HG02610 (cell line): ENCODE measurements around the gene GPC5.
A peak's percentile ranks its signal among the peaks of the same experiment; 100 is the strongest.

Experiments
- ATAC-seq: cut with Tn5 transposase; IDR thresholded peaks from one replicate; pipeline ENCODE4 v1.9.1; 2021; ENCODE audit warnings: mild to moderate bottlenecking, moderate library complexity; ENCODE audit not compliant: unreplicated experiment

The GPC5 gene

GRCh38 chr13:92312823-92313222 lies 914.4 kb downstream of the GPC5 start:
- ATAC-seq = no peak

GRCh38 chr13:92313382-92313781 lies 915.0 kb downstream of the GPC5 start:
- ATAC-seq = no peak

DNA sequence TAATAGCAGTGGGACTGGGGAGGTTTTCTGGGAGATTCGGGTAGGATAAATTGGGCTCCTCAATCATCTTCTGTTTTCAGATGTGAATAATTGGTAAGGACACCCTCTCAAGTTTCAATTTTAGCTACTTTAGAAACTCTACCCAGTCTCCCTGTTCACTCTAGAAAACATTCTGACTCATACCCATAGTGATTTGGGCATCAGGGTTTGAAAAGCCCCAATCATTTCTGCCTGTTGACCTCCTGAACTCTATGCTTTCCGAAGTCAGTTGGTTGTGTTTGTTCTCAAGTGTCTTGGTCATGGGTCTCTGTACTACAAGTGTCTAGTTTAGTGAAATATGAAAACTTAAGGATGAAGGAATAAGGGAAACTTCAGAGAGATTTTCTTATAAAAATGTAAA lies 916.8 kb downstream of the GPC5 start:
- peak; percentile 91 for ATAC-seq

GRCh38 chr13:92316030-92316429 lies 917.6 kb downstream of the GPC5 start:
- ATAC-seq = no peak

DNA sequence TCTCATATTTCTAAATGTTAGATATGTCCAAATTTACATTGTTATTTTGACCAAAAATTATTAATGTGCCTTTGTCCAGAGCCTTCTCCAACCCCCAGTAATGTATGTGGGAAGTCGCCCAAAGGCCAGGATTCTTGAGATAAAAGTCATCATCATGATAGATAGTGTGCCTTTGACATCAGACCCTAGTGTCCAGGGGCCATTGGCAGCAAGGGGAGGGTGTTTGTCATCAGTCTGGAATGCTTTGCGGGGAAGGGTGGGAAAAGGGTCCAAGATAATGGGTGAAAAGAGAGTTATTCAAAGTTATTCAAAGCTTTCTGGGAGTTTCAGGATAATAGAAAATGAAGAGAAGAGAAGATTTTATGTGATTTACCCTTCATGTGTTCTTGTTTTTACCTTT lies 918.6 kb downstream of the GPC5 start:
- ATAC-seq = no peak

DNA sequence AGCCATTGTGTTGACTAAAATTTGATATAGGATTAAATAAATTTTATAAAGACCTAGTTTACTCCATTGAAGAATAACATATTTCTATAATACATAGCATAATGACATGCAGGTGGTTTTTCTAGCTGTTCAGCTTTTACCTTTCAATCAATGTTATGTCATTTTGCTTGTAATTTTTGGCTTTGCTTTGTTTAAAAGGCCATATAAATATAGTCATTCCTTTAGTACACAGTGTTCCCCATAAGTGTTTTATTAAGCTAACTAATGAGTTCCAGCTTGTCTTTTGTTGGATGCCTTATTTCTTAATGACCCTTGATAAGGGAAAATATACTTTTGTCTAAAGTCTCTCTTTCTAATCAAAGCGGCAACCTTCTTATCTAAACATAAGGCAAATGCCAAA lies 921.9 kb downstream of the GPC5 start:
- ATAC-seq = no peak

GRCh38 chr13:92321174-92321573 lies 922.8 kb downstream of the GPC5 start:
- ATAC-seq = no peak

- no peak for ATAC-seq
Observed at GRCh38 chr13:92345627-92346026, 947.2 kb downstream of the GPC5 start.

GRCh38 chr13:92346046-92346445 lies 947.6 kb downstream of the GPC5 start:
- ATAC-seq = no peak

DNA sequence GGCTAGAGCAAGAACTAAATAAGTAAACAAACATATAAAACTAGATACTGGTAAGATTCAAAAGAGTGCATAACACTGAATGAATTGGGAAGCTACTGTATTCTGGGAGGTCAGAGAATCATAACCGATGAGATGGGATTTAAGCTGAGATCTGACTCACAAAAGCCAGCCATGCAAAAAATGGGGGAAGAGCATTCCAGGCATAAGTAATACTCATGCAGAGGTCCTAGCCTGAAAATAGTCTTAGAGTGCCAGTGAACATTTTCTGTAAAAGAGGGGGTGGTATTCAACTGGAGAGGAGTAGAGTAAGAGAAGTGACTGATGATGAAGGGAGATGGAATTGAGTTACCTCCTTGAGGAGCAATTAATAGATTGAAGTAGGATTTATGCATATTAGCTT lies 956.2 kb downstream of the GPC5 start:
- no peak for ATAC-seq

DNA sequence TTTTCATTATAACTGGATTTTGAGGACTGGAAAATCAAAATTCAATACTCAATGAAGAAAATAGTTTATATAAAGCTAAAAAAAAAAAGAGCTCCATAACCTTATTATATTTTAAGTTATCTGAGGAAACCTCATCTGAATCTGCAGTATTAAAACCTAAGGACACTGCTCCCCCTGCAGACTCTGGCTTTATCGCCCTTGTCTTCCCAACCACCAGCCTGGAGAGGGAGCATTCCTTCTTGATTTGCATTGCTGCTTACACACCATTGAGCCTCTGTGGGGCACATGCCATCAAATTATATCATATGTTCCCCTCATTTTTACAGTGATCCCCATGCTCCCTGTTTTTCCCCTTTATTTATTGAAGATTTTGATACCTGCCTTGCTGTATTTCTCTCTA lies 956.8 kb downstream of the GPC5 start:
- no peak for ATAC-seq

DNA sequence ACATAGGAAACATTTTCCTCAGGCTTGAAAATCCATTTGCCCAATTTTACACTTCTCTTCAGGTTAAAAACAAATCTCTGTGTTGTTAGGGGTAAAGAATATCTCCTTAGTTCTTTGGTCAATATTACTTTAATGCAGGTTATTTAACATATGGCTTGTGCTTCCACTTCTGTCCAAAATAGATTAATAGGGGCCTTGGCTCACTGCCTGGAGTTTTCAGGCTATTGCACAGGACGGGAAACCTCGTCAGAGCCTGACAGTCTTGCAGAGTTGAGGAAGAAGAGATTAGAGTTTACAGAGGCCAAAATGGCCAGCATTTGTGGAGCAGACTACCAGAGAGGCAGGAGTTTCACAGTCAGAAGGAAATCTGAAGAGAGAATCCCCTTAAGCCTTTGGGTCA lies 964.3 kb downstream of the GPC5 start:
- no peak for ATAC-seq

- no peak for ATAC-seq
Observed at GRCh38 chr13:92365904-92366303, 967.5 kb downstream of the GPC5 start.

DNA sequence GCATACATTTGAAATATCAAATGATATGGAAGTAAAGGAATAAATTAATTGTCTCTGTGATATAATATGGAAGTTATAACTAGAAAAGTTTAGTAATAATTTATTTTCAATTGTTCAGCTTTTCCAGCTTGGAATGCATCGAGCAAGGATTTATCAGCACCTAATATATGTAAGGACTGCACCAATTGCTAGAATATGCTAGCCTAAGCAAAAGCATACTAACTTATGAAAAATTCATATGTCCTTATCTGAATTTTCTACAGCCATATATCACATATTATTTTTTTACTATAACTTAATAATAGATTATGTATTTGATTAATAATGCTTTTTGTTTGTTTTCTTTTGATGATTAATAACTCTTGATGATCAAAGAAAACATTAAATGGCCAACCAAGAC lies 979.0 kb downstream of the GPC5 start:
- ATAC-seq = no peak

DNA sequence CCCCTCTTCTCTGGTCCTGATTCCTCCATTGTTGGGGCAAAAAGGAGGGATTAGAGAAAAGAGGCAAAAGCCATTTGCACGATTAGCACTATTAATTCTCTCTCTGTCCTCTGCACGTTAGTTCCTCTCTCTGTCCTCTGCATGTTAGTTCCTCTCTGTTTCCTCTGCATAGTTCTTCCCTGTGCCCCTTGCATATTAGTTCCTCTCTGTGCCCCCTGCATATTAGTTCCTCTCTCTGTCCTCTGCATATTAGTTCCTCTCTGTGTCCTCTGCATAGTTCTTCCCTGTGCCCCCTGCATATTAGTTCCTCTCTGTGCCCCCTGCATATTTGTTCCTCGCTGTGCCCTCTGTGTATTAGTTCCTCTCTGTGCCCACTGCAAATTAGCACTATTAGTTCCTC lies 981.0 kb downstream of the GPC5 start:
- no peak for ATAC-seq

GRCh38 chr13:92384410-92384809 lies 986.0 kb downstream of the GPC5 start:
- no peak for ATAC-seq

DNA sequence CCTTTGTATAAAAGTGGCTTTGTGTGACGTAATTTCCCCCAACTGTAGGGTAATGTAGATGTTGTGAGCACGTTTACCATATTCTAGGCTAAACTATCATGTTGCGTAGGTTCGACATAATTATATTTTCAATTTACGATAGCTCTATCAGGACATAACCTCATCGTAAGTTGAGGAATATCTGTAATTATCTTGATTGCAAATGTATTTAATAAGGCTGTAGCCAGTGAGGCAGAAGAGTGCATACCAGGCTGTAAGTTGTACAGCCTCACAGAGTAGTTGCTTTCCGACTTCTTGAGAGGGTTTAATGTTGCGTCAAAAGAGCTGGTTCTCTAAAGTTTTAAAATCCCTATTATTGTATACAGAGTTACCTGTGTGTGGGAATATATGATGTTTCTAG lies 988.8 kb downstream of the GPC5 start:
- no peak for ATAC-seq

DNA sequence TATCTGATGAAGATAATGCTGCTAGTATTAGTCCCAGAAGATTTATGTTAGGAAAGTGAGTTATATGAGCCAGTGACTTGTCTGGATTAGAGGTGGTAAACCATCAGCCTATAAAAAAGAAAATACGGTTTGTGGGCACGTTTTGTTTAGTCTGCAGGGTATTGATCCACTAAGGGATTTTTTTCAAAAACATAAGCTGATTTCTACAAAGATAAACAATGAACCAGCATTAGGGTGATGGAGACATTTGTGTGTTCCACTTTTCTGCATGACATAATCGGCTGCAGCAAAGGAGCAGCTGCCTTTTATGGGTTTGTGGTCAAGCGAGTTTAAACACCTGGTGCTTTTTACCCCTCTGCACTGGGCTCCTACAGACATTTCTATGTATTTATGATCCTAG lies 991.8 kb downstream of the GPC5 start:
- ATAC-seq = no peak

- ATAC-seq = no peak
Observed at GRCh38 chr13:92403606-92404005, 1005.2 kb downstream of the GPC5 start.

- no peak for ATAC-seq
Observed at GRCh38 chr13:92407858-92408257, 1009.4 kb downstream of the GPC5 start.

GRCh38 chr13:92412481-92412880 lies 1014.1 kb downstream of the GPC5 start:
- no peak for ATAC-seq

GRCh38 chr13:92412996-92413395 lies 1014.6 kb downstream of the GPC5 start:
- no peak for ATAC-seq

GRCh38 chr13:92413452-92413851 lies 1015.0 kb downstream of the GPC5 start:
- ATAC-seq = no peak

- ATAC-seq = no peak
Observed at GRCh38 chr13:92414851-92415250, 1016.4 kb downstream of the GPC5 start.
